ENCODE measurements around the gene TRAPPC2L. TPM values are rescaled to one million over a fixed set of nuclear protein-coding genes. Genes with fewer than 3 reads are reported as not detected.

The TRAPPC2L gene, protein sequence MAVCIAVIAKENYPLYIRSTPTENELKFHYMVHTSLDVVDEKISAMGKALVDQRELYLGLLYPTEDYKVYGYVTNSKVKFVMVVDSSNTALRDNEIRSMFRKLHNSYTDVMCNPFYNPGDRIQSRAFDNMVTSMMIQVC
- total RNA-seq = 30.9 and 42.0 TPM in 2 replicates
- 114 and 130 TPM in 2 replicates for polyA plus RNA-seq

DNA sequence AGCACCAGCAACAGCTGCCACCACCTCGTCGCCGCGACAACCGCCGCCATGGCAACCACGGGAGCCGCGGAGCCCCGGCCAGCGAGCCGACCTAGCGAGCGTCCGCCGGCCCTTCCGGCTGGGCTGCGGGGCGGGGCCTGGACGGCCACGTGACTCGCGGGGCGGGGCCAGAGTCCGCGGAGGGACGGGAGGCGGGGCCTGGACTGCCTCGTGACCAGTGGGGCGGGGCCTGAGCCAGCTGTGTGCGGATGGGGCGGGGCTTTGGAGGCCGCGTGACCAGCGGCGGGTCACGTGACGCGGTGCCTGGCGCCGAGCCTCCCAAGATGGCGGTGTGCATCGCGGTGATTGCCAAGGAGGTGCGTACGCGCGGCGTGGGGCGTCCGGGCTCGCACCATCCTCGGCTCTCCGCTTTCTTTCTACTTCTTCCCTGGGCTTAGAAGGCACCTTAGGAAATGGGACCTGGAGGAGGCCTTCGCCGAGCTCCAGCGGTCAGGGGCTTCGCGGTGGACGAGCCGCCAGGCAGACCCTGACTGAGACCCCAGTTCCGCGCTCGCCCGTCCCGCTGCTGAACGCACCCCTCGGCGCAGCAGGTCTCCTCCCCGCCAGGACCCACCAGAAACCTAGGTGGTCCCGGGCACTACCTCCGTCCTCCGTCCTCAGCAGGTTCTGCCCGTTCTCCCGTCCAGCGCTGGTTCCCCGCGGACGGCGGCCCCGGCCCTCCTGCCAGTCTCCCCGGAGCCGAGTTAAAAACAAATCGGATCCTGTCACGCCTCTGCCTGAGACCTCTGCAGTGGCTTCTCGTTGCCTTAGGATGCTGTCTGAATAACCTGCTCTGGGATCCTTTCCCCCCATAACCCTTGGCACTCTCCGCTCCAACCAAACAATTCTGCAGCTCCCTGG lies at the start of gene TRAPPC2L, which contains the start of gene GALNS:
Gene TRAPPC2L, plus strand, starts transcription at position 300 of the 900 bp plus-strand sequence. Its CDS starts 24 bp downstream, at position 324.
Gene GALNS, minus strand, starts transcription at position 120 of the 900 bp plus-strand sequence. Its CDS starts 70 bp downstream, at position 50.
- Histone ChIP-seq H3K27me3 (no peaks in the 10 kb centered on the region), H3K4me3 (peak within 1 kb of the TSS; percentile 75), H3K9me3 (ENCODE audit: low read depth) (no peaks in the 10 kb centered on the region), H3K36me3 (peaks cover 4% of the 10 kb centered on the region), H3K4me1 (ENCODE audit: low read depth) (no peaks in the 10 kb centered on the region), H3K27ac (peak within 1 kb of the TSS; percentile 78)
- peak; percentile 98 to 99 for DNase-seq (ENCODE audit: low read depth in 1 of 2, low spot score in 1 of 2)
- TF ChIP-seq, protein P1, sequence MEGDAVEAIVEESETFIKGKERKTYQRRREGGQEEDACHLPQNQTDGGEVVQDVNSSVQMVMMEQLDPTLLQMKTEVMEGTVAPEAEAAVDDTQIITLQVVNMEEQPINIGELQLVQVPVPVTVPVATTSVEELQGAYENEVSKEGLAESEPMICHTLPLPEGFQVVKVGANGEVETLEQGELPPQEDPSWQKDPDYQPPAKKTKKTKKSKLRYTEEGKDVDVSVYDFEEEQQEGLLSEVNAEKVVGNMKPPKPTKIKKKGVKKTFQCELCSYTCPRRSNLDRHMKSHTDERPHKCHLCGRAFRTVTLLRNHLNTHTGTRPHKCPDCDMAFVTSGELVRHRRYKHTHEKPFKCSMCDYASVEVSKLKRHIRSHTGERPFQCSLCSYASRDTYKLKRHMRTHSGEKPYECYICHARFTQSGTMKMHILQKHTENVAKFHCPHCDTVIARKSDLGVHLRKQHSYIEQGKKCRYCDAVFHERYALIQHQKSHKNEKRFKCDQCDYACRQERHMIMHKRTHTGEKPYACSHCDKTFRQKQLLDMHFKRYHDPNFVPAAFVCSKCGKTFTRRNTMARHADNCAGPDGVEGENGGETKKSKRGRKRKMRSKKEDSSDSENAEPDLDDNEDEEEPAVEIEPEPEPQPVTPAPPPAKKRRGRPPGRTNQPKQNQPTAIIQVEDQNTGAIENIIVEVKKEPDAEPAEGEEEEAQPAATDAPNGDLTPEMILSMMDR (IDR thresholded peaks at IDR 0.05; ENCODE audit: low read depth, low read length) = no peak

DNA sequence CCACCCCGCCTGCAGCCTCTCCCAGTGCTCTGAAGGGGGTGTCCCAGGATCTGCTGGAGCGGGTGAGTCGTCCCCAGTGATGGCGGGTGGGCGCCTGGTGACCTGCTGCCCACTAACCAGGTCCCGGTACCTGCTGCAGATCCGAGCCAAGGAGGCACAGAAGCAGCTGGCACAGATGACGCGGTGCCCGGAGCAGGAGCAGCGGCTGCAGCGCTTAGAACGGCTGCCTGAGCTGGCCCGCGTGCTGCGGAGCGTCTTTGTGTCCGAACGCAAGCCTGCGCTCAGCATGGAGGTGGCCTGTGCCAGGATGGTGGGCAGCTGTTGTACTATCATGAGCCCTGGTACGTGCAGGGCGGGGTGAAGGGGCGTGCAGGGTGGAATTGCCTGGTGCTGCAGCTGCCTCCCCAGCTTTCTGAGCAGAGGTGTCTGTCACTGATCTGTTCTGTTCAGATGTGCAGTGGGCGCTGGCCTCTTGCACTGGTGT lies 49.7 kb upstream of the TRAPPC2L start:
- no peak for DNase-seq (ENCODE audit: low read depth in 1 of 2, low spot score in 1 of 2)
- Histone ChIP-seq H3K27me3 (no peaks in the 10 kb centered on the region), H3K27ac (no peak overlapping the region), H3K36me3 (peaks cover 10% of the 10 kb centered on the region), H3K4me1 (ENCODE audit: low read depth) (peaks cover 4% of the 10 kb centered on the region), H3K9me3 (ENCODE audit: low read depth) (no peaks in the 10 kb centered on the region), H3K4me3 (no peak overlapping the region)
- TF ChIP-seq, protein P1 (IDR thresholded peaks at IDR 0.05; ENCODE audit: low read depth, low read length) = no peak

DNA sequence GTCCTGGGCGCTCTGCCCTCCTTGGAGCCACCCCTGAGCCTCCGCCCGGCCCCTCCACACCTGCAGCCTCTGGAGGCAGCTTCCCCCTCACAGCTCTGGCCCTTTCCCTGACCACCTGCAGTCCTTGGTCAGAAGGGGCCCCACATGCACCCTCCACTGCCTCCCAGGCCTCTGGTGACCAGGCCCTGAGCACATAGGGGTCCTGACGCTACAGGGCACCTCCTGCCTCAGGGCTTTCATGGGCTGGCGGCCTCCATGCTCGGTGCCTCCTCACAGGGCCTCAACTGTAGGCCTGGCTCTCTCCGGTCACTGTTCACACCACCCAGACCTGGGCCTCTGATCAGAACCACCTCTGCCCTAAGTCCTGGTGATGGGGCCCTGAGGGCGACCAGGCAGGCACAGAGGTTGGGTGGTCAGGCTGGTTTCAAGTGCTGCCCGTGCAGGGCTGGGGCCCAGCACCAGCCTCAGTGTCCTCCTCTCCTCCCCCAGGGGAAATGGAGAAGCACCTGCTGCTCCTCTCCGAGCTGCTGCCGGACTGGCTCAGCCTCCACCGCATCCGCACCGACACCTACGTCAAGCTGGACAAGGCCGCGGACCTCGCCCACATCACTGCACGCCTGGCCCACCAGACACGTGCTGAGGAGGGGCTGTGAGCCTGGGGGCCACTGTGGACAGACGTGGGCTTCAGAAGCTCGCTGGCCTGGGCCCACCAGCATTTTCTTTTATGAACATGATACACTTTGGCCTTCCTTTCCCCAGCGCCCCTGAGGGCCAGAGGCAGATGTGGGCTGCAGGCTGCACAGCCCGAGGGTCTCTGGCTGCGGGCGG lies 49.1 kb upstream of the TRAPPC2L start:
- TF ChIP-seq, protein P1 (IDR thresholded peaks at IDR 0.05; ENCODE audit: low read depth, low read length) = no peak
- H3K4me3 ChIP-seq = no peak overlapping the region
- no peaks in the 10 kb centered on the region for H3K27me3 ChIP-seq
- peaks cover 9% of the 10 kb centered on the region for H3K4me1 ChIP-seq (ENCODE audit: low read depth)
- H3K9me3 ChIP-seq (ENCODE audit: low read depth) = no peaks in the 10 kb centered on the region
- no peak for DNase-seq (ENCODE audit: low read depth in 1 of 2, low spot score in 1 of 2)
- H3K36me3 ChIP-seq = peaks cover 10% of the 10 kb centered on the region
- no peak overlapping the region for H3K27ac ChIP-seq

DNA sequence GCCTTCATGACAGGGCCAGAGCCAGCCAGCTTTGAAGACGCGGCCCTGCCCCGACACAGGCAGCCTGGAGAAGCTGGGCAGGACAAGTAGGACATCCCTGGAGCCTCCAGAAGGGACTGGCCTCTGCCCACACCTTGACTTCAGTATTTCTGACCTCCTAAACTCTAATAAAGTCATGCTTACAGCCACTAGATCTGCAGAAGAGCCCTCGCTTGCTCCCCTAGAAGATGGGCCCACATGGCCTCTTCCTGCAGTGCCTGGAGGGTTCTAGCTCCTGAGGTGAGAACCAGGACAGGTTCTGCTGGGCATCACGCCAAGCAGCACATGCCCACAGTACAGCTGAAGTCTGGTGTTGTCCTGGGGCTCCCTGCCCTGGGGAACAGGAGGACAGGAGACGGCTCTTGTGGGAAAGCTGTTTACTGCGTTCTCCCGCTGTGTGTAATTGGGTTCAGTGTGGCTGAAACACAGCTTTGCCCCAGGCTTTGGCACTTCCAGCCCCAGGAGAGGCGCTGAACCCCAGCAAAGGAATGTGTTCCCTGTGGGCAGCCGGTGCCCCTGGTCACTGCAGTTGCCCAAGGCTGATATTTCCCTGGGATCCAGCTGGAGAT lies 47.8 kb upstream of the TRAPPC2L start:
- Histone ChIP-seq H3K4me3 (no peak overlapping the region), H3K27me3 (no peaks in the 10 kb centered on the region), H3K27ac (no peak overlapping the region), H3K4me1 (ENCODE audit: low read depth) (peaks cover 9% of the 10 kb centered on the region), H3K9me3 (ENCODE audit: low read depth) (no peaks in the 10 kb centered on the region), H3K36me3 (peaks cover 10% of the 10 kb centered on the region)
- TF ChIP-seq, protein P1 (IDR thresholded peaks at IDR 0.05; ENCODE audit: low read depth, low read length) = no peak
- no peak for DNase-seq (ENCODE audit: low read depth in 1 of 2, low spot score in 1 of 2)
